GM12891 (cell line): ENCODE data around the gene CSNK1A1L.

Source experiments
- POLR2A ChIP-seq: IDR thresholded peaks from 2 replicates; pipeline ENCODE4 v1.6.1; 2011; ENCODE audit warnings: low read depth, low read length, control low read depth
- POLR2AphosphoS5 ChIP-seq: IDR thresholded peaks from 2 replicates; pipeline ENCODE4 v1.6.1; 2011; ENCODE audit warnings: low read depth, low read length, control low read depth
- TAF1 ChIP-seq: IDR thresholded peaks from 2 replicates; pipeline ENCODE4 v1.6.1; 2011; ENCODE audit warnings: low read depth, low read length, control low read depth

DNA sequence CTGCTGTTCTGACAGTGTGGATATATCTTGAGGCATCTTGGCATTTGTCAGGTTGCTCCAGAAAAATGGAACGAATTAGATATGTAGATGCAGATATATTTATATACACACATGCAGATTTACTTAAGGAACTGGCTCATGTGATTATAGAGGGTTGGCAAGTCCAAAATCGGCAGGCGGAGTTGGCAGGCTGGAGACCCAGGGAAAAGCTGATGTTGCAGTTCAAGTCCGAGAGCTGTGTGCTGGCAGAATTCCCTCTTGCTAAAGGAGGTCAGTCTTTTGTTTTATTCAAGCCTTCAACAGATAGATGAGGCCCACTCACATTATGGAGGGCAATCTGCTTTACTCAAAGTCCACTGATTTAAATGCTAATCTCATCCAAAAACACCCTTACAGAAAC, 24.4 kb upstream of the CSNK1A1L start:
- TF ChIP-seq POLR2A (no peak), POLR2AphosphoS5 (no peak), TAF1 (no peak)
